GM21367 (cell line): ENCODE results near the gene TMEM120B.

Experiments used
- ATAC-seq: cut with Tn5 transposase; IDR thresholded peaks from one replicate; pipeline ENCODE4 v1.9.1; 2021; ENCODE audit not compliant: unreplicated experiment

TMEM120B gene

DNA sequence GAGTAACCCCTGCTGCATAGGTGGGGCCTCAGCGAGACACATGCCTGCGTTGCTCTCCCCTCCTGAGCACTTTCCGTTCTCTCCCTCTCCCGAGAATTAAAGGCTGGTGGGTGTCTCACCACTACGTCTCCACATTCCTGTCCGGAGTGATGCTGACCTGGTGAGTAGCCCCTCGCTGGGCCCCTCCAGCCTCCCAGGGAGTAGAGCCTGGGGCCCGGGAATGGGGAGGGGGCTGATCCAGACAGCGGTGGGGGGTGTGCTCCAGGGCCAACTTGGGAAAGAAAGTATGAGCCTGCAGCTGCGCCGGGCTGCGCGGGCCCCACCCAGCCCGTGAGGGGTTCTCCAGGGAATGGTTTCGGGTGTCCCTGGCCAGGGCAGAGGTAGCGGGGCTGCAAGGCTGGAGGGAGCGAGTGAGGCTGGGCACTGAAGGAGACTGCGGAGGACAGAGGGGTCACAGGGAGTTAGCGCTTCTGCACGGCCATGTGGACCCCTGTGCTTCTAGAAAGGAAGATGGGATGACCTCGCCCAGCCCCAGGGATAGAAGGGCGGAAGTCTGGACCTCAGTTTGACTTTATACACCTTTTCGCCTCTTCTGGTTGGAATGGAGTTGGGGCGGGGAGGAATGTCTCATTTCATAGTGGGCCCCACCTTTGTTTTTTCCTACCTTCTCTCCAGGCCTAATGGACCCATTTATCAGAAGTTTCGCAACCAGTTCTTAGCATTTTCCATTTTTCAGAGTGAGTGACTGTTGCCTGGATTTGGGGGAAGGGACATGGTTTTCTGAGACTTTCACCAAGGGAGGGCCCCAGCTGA lies 58.5 kb downstream of the TMEM120B start:
- ATAC-seq: no peak

GRCh38 chr12:121773011-121773777 lies 60.6 kb downstream of the TMEM120B start:
- ATAC-seq: no peak

DNA sequence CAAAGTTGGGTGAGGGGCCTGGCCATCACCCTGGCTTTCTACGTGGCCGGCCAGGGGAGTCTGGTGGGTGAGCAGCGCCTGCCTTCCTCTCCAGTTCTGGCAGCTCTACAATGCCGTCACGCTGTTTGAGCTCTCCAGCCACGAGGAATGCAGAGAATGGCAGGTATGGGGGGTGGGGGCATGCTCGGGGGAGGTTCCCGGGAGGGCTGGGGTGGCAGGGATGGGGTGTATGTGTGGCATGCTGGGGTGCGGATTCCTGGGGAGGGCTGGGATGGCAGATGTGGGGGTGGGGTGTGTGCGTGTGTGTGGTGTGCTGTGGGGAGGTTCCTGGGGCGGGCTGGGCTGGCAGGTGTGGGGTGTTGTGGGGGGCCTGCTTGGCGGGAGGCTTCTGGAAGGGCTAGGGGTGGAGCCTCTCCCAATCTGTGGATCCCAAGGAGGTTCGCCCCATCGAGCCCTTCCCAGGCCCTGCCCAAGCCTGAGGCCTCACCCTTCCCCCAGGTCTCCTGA lies 62.5 kb downstream of the TMEM120B start:
- ATAC-seq: no peak

DNA sequence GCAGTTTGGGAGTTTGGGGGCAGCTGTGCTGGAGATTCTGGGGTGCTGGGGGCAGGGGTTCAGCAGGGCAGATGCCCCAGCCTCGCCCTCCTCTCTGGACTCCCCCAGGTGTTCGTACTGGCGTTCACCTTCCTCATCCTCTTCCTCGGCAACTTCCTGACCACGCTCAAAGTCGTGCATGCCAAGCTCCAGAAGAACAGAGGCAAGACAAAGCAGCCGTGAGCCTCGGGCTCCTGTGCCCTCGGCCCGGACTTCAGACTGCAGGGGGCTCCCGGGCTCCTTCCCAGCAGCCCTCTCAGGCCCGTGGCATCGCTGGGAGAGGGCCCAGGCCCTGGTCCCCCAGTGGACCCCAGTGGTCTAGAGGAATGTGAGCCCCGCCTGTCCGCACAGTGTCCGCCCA lies 62.9 kb downstream of the TMEM120B start:
- ATAC-seq: no peak

DNA sequence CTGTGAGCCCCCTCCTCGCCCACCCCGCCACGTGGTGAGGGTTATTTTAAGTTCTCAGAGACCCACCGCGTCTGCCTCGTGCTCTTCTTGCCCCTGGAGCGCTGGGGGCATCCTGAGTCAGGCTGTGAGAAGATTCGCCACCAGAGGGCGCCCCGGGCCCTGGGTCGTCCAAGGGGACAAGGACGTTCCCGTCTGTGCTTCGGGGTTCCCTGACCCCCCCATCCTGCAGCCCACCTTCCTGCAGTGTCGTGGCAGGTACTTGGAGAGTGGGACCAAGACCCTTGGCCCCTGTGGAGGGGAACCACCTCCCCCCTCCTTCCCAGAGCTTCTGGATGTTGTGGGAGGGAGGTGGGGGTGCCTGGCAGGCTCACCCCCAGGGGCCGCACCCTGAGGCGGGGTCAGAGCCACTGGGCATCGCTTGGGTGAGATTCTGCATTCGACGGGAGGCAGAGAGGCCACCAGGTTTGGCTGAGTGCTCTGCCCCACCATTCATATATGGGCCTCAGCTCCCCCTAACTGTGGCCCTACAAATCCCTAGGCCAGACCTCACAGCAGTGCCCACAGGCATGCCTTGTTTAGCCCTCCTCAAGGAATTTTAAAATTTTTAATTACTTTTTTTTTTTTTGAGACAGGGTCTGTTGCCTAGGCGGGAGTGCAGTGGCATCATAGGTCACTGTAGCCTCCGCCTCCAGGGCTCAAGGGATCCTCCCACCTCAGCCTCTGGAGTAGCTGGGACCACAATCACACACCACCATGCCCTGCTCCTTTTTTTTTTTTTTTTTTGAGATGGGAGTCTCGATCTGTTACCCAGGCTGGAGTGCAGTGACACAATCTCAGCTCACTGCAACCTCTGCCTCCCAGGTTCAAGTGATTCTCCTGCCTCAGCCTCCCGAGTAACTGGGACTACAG lies 63.9 kb downstream of the TMEM120B start:
- no peak for ATAC-seq

- no peak for ATAC-seq
Measured at GRCh38 chr12:121778567-121779421, 66.2 kb downstream of the TMEM120B start.

GRCh38 chr12:121779422-121779895 lies 66.9 kb downstream of the TMEM120B start:
- ATAC-seq: no peak

DNA sequence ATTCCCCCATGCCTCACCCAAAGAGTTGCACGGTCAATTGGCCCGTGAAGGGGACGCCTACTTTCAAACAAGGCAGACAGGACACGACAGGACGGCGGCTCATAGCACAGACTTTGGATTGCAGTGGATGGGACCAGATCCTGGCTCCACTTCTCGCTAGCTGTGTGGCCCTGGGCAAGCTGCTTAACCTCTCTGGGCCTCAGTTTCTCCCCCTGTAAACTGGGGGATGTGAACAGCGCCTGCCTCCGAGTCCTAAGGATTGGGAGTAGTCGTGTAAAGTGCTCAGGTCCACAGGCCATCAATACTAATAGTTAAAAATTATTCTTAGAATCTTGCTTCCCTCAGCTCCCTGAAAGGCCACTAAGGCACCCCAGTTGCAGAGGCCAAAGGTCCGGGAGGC lies 67.9 kb downstream of the TMEM120B start:
- no peak for ATAC-seq

- ATAC-seq: no peak
Measured at GRCh38 chr12:121781484-121781997, 69.0 kb downstream of the TMEM120B start.

- ATAC-seq: no peak
Measured at GRCh38 chr12:121781998-121782979, 69.7 kb downstream of the TMEM120B start.

- no peak for ATAC-seq
Measured at GRCh38 chr12:121783766-121784165, 71.2 kb downstream of the TMEM120B start.

DNA sequence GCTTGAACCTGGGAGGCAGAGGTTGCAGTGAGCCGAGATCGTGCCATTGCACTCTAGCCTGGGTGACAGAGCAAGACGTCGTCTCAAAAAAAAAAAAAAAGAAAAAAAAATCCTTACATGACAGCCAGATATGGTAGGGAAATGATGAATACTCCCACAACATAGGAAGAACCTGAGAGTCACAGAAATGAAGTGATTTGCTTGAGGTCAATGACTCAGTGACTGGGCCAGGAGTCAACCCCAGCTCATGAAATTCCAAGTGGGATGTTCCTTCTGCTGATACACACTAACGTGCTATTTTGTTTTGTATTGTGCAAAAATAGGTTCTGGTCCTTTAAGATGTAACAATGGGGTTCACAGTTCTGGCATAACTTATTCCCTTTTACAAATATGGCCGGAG lies 71.9 kb downstream of the TMEM120B start:
- no peak for ATAC-seq

GRCh38 chr12:121786440-121786825 lies 73.9 kb downstream of the TMEM120B start:
- no peak for ATAC-seq

DNA sequence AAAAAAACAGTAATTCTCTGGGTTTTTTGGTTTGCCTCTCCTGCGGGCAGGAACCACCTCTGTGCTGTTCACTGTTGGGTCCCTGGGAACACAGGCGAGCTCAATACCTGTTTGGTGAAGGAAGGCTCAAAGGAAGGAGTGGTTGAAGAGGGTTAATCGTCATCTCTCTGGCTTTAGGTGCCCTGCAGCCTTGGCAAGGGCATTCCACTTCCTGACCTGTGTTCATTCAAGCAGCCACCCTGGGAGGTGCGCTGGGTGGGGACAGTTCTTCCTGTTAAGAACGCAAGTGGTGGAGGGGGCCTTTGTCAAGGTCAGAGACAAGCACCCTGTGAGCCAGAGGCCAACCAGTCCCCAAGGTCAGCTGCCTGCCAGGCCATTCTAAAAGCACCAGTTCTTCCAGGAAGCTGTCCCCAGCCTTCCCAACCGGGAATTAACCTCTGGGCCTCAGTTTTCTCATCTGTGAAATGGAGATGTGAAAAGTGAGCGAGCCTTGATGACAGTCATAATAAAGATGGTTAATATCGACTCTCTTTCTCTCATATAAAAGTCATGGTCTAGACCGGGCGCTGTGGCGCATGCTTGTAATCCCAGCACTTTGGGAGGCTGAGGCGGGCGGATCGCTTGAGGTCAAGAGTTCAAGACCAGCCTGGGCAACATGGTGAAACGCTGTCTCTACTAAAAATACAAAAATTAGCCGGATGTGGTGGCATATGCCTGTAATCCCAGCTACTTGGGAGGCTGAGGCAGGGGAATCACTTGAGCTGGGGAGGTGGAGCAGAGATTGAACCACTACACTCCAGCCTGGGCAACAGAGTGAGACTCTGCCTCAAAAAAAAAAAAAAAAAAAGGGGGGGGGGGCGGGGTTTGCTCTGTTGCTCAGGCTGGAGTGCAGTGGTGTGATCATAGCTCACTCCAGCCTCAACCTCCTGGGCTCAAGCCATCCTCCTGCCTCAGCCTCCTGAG lies 74.8 kb downstream of the TMEM120B start:
- no peak for ATAC-seq

DNA sequence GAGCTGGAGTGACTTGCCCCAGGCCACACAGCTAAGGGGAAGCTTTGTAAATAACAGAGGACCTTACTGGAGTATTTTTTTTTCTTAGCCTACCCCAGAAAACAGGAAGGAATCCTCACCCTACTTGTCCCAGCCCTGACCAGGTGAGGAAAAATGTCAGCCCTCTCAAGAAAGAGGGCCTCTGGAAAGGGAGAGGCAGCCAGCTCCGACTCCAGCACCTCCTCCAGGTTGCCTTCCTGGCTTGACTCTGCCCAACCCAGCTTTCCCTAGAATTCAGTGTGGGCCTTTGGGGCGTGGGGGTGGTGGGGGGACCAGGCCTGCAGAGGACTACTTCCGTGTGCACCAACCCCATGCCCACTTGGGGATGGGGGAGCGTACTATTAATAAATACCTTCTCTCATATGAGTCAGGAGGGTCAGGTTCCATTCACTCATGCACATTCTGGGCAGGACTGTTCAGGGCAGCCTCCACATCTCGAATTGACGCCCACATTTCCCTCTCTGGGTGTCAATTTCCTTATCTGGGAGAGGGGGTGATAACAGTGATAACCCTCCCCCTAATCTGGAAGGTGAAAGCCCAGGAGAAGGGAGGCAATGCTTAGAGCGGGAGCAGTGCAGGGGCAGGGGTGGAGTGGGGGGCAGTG lies 75.7 kb downstream of the TMEM120B start:
- no peak for ATAC-seq

- no peak for ATAC-seq
Measured at GRCh38 chr12:121789233-121789781, 76.8 kb downstream of the TMEM120B start.
